HepG2 (cell line): ENCODE data around the gene VWCE. TPM values are rescaled to one million over a fixed set of nuclear protein-coding genes. Genes with fewer than 3 reads are reported as not detected.
A peak's percentile ranks its signal among the peaks of the same experiment; 100 is the strongest.

Source experiments
- ATF4 ChIP-seq, 2 experiments: fragments of 450-650 bp in 1 of 2; sonication (generic) in 1 of 2; formaldehyde crosslinking; IDR thresholded peaks; 2 replicates each; pipeline versions ENCODE4 v1.5.0 to v1.8.0; 2020 to 2022; ENCODE audit warnings: mild to moderate bottlenecking in 1 of 2, missing genetic modification reagents in 1 of 2
- CEBPB ChIP-seq: IDR thresholded peaks from 2 replicates; pipeline ENCODE4 v1.6.1; 2011; ENCODE audit warnings: low read depth, low read length, improper control_type of control experiment, borderline replicate concordance
- GPN1 ChIP-seq: sonication (generic); formaldehyde crosslinking; IDR thresholded peaks from 2 replicates; pipeline ENCODE4 v1.5.1; 2020; ENCODE audit warnings: missing genetic modification reagents, borderline replicate concordance
- MATR3 ChIP-seq: sonication (generic); formaldehyde crosslinking; IDR thresholded peaks from 2 replicates; pipeline ENCODE4 v1.4.0; 2020; ENCODE audit warnings: missing genetic modification reagents
- MED1 ChIP-seq: sonication (generic); formaldehyde crosslinking; IDR thresholded peaks from 2 replicates; pipeline ENCODE4 v1.4.0; 2020; ENCODE audit warnings: missing genetic modification reagents
- NFE2 ChIP-seq: sonication (generic); formaldehyde crosslinking; IDR thresholded peaks from 2 replicates; pipeline ENCODE4 v1.4.0; 2020; ENCODE audit warnings: missing genetic modification reagents
- NFE2L2 ChIP-seq: fragments of 150-350 bp; IDR thresholded peaks from 2 replicates; pipeline ENCODE4 v1.6.1; 2014; ENCODE audit warnings: low read length
- NPAS2 ChIP-seq: sonication (generic); formaldehyde crosslinking; IDR thresholded peaks from 2 replicates; pipeline ENCODE4 v1.8.0; 2022; ENCODE audit warnings: mild to moderate bottlenecking, missing genetic modification reagents, borderline replicate concordance
- RARG ChIP-seq: sonication (generic); formaldehyde crosslinking; IDR thresholded peaks from 2 replicates; pipeline ENCODE4 v1.4.0; 2020; ENCODE audit warnings: low read depth, mild to moderate bottlenecking, missing genetic modification reagents
- SALL2 ChIP-seq: sonication (generic); formaldehyde crosslinking; IDR thresholded peaks from 2 replicates; pipeline ENCODE4 v1.8.1; 2023; ENCODE audit warnings: mild to moderate bottlenecking, missing genetic modification reagents, inconsistent platforms
- SNAPC5 ChIP-seq: sonication (generic); formaldehyde crosslinking; IDR thresholded peaks from 2 replicates; pipeline ENCODE4 v1.8.1; 2023; ENCODE audit warnings: mild to moderate bottlenecking, missing genetic modification reagents, borderline replicate concordance
- SRSF9 ChIP-seq: fragments of 200-400 bp; formaldehyde crosslinking; IDR thresholded peaks from 2 replicates; pipeline ENCODE4 v1.6.1; 2018; ENCODE audit warnings: borderline replicate concordance, mild to moderate bottlenecking, low read depth, low read length; ENCODE audit not compliant: insufficient read depth, poor library complexity, severe bottlenecking
- STAT6 ChIP-seq: sonication (generic); formaldehyde crosslinking; IDR thresholded peaks from 2 replicates; pipeline ENCODE4 v1.4.0; 2020; ENCODE audit warnings: missing genetic modification reagents, mild to moderate bottlenecking, borderline replicate concordance
- TAF15 ChIP-seq: fragments of 200-400 bp; formaldehyde crosslinking; IDR thresholded peaks from one replicate; pipeline ENCODE4 v1.6.1; 2018; ENCODE audit warnings: mild to moderate bottlenecking, low read depth, low read length; ENCODE audit not compliant: poor library complexity, severe bottlenecking
- TCF7L2 ChIP-seq: IDR thresholded peaks from 2 replicates; pipeline ENCODE4 v1.6.1; 2011; ENCODE audit warnings: mild to moderate bottlenecking, low read depth, low read length, moderate library complexity
- ZBTB34 ChIP-seq: sonication (generic); formaldehyde crosslinking; IDR thresholded peaks from 2 replicates; pipeline ENCODE4 v1.8.0; 2022; ENCODE audit warnings: mild to moderate bottlenecking, missing genetic modification reagents
- ZFP36L2 ChIP-seq: sonication (generic); formaldehyde crosslinking; IDR thresholded peaks from 2 replicates; pipeline ENCODE4 v1.4.0; 2020; ENCODE audit warnings: missing genetic modification reagents
- ZMAT5 ChIP-seq: sonication (generic); formaldehyde crosslinking; IDR thresholded peaks from 2 replicates; pipeline ENCODE4 v1.5.0; 2020; ENCODE audit warnings: mild to moderate bottlenecking, low read depth, missing genetic modification reagents, borderline replicate concordance
- ZNF18 ChIP-seq: sonication (generic); formaldehyde crosslinking; IDR thresholded peaks from 2 replicates; pipeline ENCODE4 v1.8.0; 2022; ENCODE audit warnings: mild to moderate bottlenecking, missing genetic modification reagents; ENCODE audit not compliant: insufficient replicate concordance
- ZNF816 ChIP-seq: sonication (generic); formaldehyde crosslinking; IDR thresholded peaks from 2 replicates; pipeline ENCODE4 v1.8.0; 2022; ENCODE audit warnings: missing genetic modification reagents, mild to moderate bottlenecking, borderline replicate concordance
- polyA plus RNA-seq, 8 experiments: library from polyadenylated mRNA; depleted of rRNA in 3 of 8; stranded (reverse) in 7 of 8; unstranded in 1 of 8; fragments of >200 nt; fragmentation: Illumina TruSeq in 4 of 8; extraction: Trizol in 4 of 8; gene quantifications; 2 replicates each; pipeline versions ENCODE4 v1.2.1 to v1.2.3, GENCODE V29; 2011 to 2016; ENCODE audit warnings: low read depth in 4 of 8, missing spikeins in 1 of 8, mixed read lengths in 1 of 8; ENCODE audit not compliant: insufficient read depth in 1 of 8
- total RNA-seq, 5 experiments: library from RNA; depleted of rRNA; stranded (reverse); fragments of >200 nt; fragmentation: Illumina TruSeq; extraction: Trizol; gene quantifications; 2 replicates each; pipeline ENCODE4 v1.2.3, GENCODE V29; 2016; ENCODE audit warnings: low read depth in 1 of 5

Gene VWCE
- total and polyA plus RNA-seq, 2 of the 13 experiments (the other 11 are each of a cell fraction or from before 2014, with no cell fraction given), result 27.6 to 58.3 TPM

GRCh38 chr11:61332797-61333549 is 37.9 kb upstream of the VWCE start, which contains the start of the genes DDB1 and TKFC (continued):
- TF ChIP-seq ZBTB34 (0 out of 2 replicates have a peak, but pooled peaks have one; percentile 47), ZNF816 (CRISPR knock-in tag) (0 out of 2 replicates have a peak, but pooled peaks have one; percentile 68), SALL2 (CRISPR knock-in tag) (peak; percentile 57; the same call in 1 of the 2 replicates), NFE2L2 (no peak), NPAS2 (CRISPR knock-in tag) (no peak), RARG (CRISPR knock-in tag) (no peak), ZNF18 (CRISPR knock-in tag) (peak; percentile 97), SRSF9 (no peak), GPN1 (CRISPR knock-in tag) (no peak), ATF4 (CRISPR knock-in tag; IDR thresholded peaks at IDR 0.05) (0 out of 4 replicates have a peak, but pooled peaks of 1 of the 2 experiments have one; percentile 62), STAT6 (0 out of 2 replicates have a peak, but pooled peaks have one; percentile 54), MED1 (peak; percentile 73), CEBPB (no peak), ZMAT5 (CRISPR knock-in tag) (no peak), TCF7L2 (no peak), SNAPC5 (peak; percentile 54; the same call in 1 of the 2 replicates), ZFP36L2 (CRISPR knock-in tag) (no peak), NFE2 (CRISPR knock-in tag) (no peak), MATR3 (no peak), TAF15 (peak; percentile 4)
